HUES64 (cell line): ENCODE measurements around the gene CHST3.

Experiments
- H3K27ac ChIP-seq: 2 replicates; pipeline ENCODE4 v1.7.0; 2013; ENCODE audit warnings: low read depth, low read length, inconsistent platforms
- H3K27me3 ChIP-seq: 2 replicates; pipeline ENCODE4 v1.6.1; 2013; ENCODE audit warnings: mild to moderate bottlenecking, low read length; ENCODE audit not compliant: insufficient read depth
- H3K36me3 ChIP-seq: 2 replicates; pipeline ENCODE4 v1.6.1; 2013; ENCODE audit warnings: mild to moderate bottlenecking, low read length; ENCODE audit not compliant: insufficient read depth
- H3K4me1 ChIP-seq: 2 replicates; pipeline ENCODE4 v1.6.1; 2013; ENCODE audit warnings: mild to moderate bottlenecking, low read length, moderate library complexity; ENCODE audit not compliant: insufficient read depth
- H3K4me3 ChIP-seq: 2 replicates; pipeline ENCODE4 v1.5.1; 2013; ENCODE audit warnings: mild to moderate bottlenecking, low read length, moderate library complexity
- H3K9ac ChIP-seq: 2 replicates; pipeline ENCODE4 v1.6.1; 2013; ENCODE audit warnings: mild to moderate bottlenecking, low read depth, low read length
- H3K9me3 ChIP-seq: 2 replicates; pipeline ENCODE4 v1.6.1; 2013; ENCODE audit warnings: low read depth, low read length; ENCODE audit not compliant: insufficient read depth
- WGBS: fragments of 150-250, 120-280 bp; methylation state at CpG from one replicate; pipeline ENCODE4 v1.1.7; 2013; ENCODE audit warnings: missing lambda C conversion rate; 5-methylcytosine and 5-hydroxymethylcytosine counted together

The CHST3 gene

GRCh38 chr10:71996592-71997371 is 32.6 kb downstream of the CHST3 start:
- H3K9ac ChIP-seq, result no peak overlapping the region
- no peaks in the 10 kb centered on the region for H3K27me3 ChIP-seq
- H3K9me3 ChIP-seq, result no peaks in the 10 kb centered on the region
- H3K4me1 ChIP-seq, result peaks cover 16% of the 10 kb centered on the region; the same call in 1 of the 2 replicates
- no peak overlapping the region for H3K27ac ChIP-seq
- no peaks in the 10 kb centered on the region for H3K36me3 ChIP-seq
- WGBS, result 95% methylated on average over 13 of the region's 13 CpGs
- H3K4me3 ChIP-seq, result no peak overlapping the region

- no peak overlapping the region for H3K4me3 ChIP-seq
- H3K9me3 ChIP-seq, result no peaks in the 10 kb centered on the region
- H3K9ac ChIP-seq, result no peak overlapping the region
- no peaks in the 10 kb centered on the region for H3K36me3 ChIP-seq
- no peak overlapping the region for H3K27ac ChIP-seq
- no peaks in the 10 kb centered on the region for H3K27me3 ChIP-seq
- WGBS, result 90% methylated on average over 14 of the region's 14 CpGs
- peaks cover 16% of the 10 kb centered on the region; the same call in 1 of the 2 replicates for H3K4me1 ChIP-seq
These were observed 34.1 kb downstream of the CHST3 start for GRCh38 chr10:71998119-71998839.

GRCh38 chr10:71998840-71999194 is 34.6 kb downstream of the CHST3 start:
- 40% methylated on average over 5 of the region's 5 CpGs for WGBS
- Histone ChIP-seq H3K9me3 (no peaks in the 10 kb centered on the region), H3K9ac (no peak overlapping the region), H3K27me3 (no peaks in the 10 kb centered on the region), H3K4me3 (no peak overlapping the region), H3K36me3 (no peaks in the 10 kb centered on the region), H3K4me1 (peaks cover 16% of the 10 kb centered on the region; the same call in 1 of the 2 replicates), H3K27ac (no peak overlapping the region)

DNA sequence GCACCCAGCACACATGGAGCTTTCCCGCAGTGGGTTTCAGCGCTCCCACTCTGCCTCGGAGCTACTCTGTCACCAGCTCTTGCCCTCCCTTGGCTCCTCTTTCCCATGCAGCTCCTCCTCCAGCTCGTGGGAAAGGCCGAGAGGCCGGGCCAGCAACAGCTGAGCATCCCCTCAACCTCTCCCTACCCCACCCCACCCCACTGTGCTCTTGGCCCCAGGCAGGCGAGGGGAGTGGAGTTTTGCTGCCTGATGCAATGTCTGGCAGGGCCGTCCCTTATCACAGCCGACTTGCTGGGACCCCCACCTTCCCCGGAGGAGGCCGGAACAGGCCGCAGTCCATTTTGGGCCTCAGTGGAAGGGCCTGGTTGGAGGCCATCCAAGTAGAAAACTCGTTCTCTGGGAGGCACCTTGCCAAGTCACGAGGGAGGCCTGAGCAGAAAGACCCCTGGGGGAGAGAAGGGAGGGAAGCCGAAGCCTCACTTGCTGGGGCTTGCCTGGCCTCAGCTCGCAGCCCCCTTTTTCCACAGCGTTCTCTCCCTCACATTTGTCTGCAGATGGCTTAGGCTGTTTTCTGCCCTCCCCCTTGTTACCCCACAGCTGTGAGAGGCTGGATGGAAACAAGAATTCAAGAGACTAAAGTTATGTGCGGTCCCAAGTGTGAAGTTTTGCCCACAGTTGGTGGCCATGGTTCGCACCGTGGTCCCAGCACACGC is 35.3 kb downstream of the CHST3 start:
- H3K4me3 ChIP-seq, result no peak overlapping the region
- no peaks in the 10 kb centered on the region for H3K27me3 ChIP-seq
- H3K4me1 ChIP-seq, result peaks cover 16% of the 10 kb centered on the region; the same call in 1 of the 2 replicates
- no peaks in the 10 kb centered on the region for H3K36me3 ChIP-seq
- H3K27ac ChIP-seq, result no peak overlapping the region
- WGBS, result 76% methylated on average over 21 of the region's 21 CpGs
- H3K9me3 ChIP-seq, result no peaks in the 10 kb centered on the region
- H3K9ac ChIP-seq, result peak overlapping the region; percentile 30; the same call in 1 of the 2 replicates

DNA sequence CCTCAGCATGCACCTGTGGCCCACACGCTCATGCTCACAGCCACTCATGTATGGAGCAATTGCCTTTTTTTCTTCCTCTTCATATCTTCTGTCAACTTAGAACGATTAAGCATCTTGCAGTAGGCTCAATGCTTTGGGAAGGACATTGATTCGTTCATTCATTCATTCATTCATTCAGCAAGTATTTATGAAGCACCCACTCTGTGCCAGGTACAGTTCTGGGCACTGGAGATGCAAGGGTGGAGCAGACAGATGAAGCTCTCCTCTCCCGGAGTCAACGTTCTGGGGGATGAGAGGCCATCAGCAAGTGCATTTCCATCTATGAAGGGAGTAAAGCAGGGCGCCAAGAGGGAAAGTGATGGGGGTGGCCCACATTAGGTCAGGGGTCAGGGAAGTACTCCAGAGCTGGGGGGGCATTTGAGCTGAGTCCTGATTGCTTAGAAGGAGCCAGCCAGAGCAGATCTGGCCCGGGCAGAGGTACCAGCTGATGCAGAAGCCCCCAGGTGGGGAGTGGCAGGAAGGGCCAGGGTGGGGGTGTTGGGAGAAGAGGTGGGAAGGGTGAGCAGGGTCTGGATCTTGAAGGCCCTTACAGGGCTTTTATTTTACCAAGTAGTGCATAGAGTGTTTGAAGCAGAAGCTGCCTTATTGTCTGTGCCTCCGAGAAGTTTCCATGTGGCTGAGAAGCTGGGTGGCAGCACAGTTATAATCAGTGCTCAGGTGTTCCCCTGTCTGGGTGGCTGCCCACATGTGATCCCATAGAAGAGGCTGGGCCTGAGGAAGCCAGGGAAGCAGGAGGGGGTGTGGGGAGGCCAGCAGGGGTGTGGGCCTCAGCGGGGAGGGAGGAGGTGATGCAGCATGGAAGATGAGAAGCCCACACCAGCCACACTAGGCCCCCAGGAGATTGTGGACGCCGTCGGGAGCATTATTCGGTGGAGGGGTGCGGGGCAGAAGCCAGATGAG is 36.2 kb downstream of the CHST3 start:
- WGBS, result 86% methylated on average over 14 of the region's 14 CpGs
- Histone ChIP-seq H3K27ac (no peak overlapping the region), H3K9ac (no peak overlapping the region), H3K9me3 (no peaks in the 10 kb centered on the region), H3K27me3 (no peaks in the 10 kb centered on the region), H3K36me3 (no peaks in the 10 kb centered on the region), H3K4me3 (no peak overlapping the region), H3K4me1 (peaks cover 16% of the 10 kb centered on the region; the same call in 1 of the 2 replicates)

GRCh38 chr10:72001033-72001395 is 36.8 kb downstream of the CHST3 start:
- no peak overlapping the region for H3K4me3 ChIP-seq
- no peaks in the 10 kb centered on the region for H3K36me3 ChIP-seq
- H3K27me3 ChIP-seq, result no peaks in the 10 kb centered on the region
- H3K4me1 ChIP-seq, result peaks cover 16% of the 10 kb centered on the region; the same call in 1 of the 2 replicates
- H3K27ac ChIP-seq, result no peak overlapping the region
- WGBS, result 89% methylated on average over 4 of the region's 4 CpGs
- no peaks in the 10 kb centered on the region for H3K9me3 ChIP-seq
- H3K9ac ChIP-seq, result no peak overlapping the region

DNA sequence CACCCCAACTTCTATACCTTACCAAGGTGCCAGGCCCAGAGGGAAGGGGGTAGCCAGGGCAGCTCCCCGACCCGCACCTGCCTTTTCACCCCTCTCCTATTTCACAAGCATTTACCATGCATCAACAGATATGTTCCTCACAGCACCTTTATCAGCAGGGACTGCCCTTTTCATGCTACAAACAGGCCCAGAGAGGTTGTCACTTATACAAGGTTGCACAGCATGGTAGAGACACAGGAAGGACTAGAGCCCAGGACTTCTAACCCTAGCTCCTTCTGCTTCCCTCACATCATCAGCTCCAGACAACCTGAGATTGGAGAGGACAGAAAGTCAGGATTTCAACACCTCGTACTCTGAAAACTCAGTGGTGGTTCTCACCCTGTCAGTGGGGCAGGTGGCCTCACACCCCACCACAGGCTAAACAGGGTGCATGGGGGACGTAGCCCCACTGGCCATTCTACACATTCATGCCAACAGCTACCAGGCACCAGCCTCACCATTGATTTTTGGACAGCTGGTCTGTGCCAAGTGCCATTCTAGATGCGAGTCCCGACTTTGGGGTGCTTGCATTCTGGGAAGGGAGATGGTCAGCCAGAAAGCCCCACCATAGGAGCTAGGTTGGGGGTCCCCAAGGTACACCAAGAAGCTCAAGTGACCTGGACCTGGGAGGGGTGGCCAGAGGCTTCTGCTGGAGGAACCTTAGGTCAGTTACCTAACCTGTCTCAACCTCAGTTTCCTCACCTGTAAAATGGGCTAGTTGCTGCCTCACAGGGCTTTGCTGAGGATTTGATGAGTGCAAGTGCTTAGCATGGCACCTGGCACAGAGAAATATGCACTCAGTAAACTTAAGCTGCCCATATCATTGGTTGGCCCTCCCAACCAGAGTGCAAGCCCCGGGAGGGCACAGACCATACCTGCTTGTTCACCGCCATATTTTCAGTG is 38.4 kb downstream of the CHST3 start:
- Histone ChIP-seq H3K9me3 (no peaks in the 10 kb centered on the region), H3K36me3 (no peaks in the 10 kb centered on the region), H3K4me3 (no peak overlapping the region), H3K27ac (no peak overlapping the region), H3K9ac (no peak overlapping the region), H3K27me3 (no peaks in the 10 kb centered on the region), H3K4me1 (peaks cover 16% of the 10 kb centered on the region; the same call in 1 of the 2 replicates)
- 67% methylated on average over 8 of the region's 8 CpGs for WGBS

- H3K4me3 ChIP-seq, result no peak overlapping the region
- WGBS, result 88% methylated on average over 3 of the region's 3 CpGs
- peaks cover 13% of the 10 kb centered on the region; the same call in 1 of the 2 replicates for H3K4me1 ChIP-seq
These were observed 41.8 kb downstream of the CHST3 start for GRCh38 chr10:72006026-72006425.

GRCh38 chr10:72007246-72007892 is 43.2 kb downstream of the CHST3 start:
- H3K36me3 ChIP-seq, result 0 out of 2 replicates have a peak, but pooled peaks cover 5% of the 10 kb centered on the region
- no peak overlapping the region for H3K4me3 ChIP-seq
- no peaks in the 10 kb centered on the region for H3K9me3 ChIP-seq
- H3K27ac ChIP-seq, result no peak overlapping the region
- peaks cover 13% of the 10 kb centered on the region; the same call in 1 of the 2 replicates for H3K4me1 ChIP-seq
- H3K27me3 ChIP-seq, result no peaks in the 10 kb centered on the region
- no peak overlapping the region for H3K9ac ChIP-seq
- WGBS, result 96% methylated on average over 59 of the region's 59 CpGs

More at GRCh38 chr10:72006026-72006425, 41.8 kb downstream of the CHST3 start:
- no peaks in the 10 kb centered on the region for H3K9me3 ChIP-seq
- 0 out of 2 replicates have a peak, but pooled peaks cover 5% of the 10 kb centered on the region for H3K36me3 ChIP-seq
- no peaks in the 10 kb centered on the region for H3K27me3 ChIP-seq
- H3K9ac ChIP-seq, result no peak overlapping the region
- no peak overlapping the region for H3K27ac ChIP-seq
